Stimulated activated CD8-positive, alpha-beta memory T cell treated with anti-CD3 and anti-CD28 coated beads, Interleukin-12 subunit alpha, Interleukin-12 subunit beta, amount 100 ng/mL, for 24 hours (primary cell): Measurements from ENCODE around the gene SPRYD3.
"Not testable (repeated sequence)": the region's sequence is repeated elsewhere in the genome, so short reads cannot be mapped to it uniquely, and the experiment has no call there.

Experiments
- DNase-seq: peaks from one replicate; pipeline ENCODE4 v3.0.0-alpha.2; 2020; ENCODE audit errors: extremely low read depth

The SPRYD3 gene

DNA sequence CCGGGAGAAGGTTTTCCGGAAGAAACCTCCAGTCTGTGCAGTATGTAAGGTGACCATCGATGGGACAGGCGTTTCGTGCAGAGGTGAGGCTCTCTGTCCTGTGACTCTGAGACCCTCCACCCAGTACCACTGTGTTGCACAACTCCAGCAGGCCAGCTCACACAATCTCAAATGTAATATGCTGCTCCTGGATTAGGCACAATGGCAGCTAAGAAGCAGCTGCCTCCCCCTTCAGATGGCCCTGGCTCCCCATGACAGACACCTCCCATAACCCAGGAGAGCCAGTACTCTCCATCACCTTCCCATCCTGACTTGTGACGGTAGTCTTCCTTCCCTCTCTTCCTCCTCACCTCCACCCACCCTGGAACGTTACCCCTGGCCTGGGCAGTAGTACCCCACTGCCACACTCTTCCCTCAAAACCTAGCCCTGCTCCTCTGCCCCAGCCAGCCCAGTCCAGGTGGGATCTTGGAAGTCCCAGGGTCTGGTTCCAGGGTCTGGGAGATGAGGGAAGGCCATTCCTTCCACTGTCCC lies 27.2 kb downstream of the SPRYD3 start:
- DNase-seq, result no peak

DNA sequence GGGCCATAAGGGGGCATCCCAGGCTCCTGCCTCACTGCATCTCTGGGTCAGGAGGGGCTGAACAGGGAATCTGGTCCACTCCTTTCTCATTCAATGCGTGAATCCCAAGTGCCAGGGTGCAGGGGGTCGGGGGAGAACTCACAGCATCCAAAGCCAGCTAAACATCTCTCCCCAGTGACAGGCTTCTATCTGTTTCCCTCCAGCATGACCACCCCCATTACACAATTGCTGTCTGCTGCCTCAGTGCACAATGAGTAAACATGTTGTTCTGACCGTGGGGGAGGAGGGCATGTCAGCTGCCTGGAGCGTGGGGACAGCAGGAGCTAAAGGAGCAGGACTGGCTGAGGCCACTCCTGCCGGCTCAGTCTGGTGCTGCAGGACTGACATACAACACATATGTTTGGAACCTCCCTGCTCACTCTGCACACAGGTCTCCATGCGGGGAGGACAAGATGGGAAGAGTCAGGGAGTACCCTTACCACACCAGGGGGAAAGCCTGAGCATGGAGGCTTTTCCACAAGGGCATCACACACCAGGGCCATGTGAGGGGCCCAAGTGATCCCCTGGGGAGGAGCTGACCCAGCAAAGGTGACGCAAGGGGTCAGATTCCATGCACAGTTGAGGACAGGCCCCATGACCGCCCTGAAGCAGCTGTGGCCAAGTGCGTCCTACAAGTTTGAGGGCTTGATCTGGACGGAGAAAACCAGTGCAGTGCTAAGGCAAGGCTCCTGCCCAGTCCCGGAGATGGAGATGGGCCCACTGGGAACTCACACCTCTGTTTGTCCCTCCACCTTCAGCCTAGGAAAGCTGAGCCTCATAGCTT lies 27.9 kb downstream of the SPRYD3 start:
- DNase-seq, result no peak

DNA sequence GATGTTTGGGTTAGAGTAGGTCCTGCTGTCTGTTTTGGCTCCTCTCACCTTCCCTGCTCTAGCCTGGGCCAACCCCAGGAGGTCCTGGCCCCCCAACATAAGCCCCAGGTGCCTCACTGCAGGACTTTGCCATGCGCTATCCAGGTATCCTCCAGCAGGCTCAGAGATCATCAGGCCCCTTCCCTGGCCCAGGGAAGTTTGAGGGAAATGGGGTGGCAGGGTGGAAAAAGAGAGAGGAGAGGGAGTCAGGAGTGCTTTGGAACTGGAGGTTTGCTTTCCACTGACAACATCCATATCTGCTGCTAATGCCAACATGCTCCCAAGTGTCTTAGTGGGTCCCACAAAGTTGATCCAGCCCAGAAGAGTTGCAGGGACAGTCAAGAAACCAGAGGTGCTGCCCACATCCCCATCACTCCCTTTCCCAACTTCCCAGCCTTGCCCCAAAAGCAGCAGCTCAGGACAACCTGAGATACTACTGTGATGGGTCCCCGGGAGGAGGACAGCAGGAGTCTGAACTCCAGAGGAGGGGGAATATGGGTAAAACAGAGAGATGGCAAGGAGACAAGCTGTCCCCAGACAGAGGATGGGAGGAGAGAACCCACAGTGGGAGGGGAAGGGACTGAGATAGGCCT lies 28.6 kb downstream of the SPRYD3 start:
- no peak for DNase-seq

DNA sequence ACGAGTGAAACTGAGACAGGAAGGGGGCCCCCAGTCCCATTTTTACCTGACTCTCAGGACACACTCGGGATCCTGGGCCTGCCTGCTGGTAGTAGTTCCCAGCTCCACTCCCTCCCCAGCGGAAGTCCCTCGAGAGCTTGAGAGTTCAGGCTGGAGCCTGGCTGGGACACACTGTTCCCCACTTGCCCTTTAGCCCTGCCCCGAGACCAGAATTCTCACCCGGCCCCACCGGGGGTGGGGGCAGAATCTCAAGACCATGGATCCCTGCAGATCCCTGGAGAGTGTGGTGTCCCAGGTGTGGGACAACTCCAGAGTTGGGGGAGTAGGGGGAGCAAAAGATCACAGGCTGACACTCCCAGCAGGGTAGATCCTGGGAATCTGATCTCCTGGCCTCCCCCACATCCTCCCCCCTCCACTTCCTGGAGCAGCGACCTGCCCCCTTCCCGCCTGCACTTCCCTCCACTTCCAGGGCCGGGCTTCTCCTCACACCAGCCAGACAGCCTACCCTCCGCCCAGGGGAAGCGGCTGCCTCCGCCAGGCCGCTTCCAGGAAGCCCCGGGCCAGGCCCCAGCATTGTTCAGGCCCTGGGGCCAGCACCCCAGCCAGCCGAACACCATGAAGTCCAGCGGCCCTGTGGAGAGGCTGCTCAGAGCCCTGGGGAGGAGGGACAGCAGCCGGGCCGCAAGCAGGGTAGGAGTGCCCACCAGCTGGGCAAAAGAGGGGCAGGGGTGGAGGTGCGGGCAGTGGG lies 29.4 kb downstream of the SPRYD3 start, which contains the start of gene TNS2:
TSS of gene TNS2 (plus strand) at position 495 of the 748 bp plus-strand sequence. CDS start at position 616, 121 bp downstream.
- no peak for DNase-seq

DNA sequence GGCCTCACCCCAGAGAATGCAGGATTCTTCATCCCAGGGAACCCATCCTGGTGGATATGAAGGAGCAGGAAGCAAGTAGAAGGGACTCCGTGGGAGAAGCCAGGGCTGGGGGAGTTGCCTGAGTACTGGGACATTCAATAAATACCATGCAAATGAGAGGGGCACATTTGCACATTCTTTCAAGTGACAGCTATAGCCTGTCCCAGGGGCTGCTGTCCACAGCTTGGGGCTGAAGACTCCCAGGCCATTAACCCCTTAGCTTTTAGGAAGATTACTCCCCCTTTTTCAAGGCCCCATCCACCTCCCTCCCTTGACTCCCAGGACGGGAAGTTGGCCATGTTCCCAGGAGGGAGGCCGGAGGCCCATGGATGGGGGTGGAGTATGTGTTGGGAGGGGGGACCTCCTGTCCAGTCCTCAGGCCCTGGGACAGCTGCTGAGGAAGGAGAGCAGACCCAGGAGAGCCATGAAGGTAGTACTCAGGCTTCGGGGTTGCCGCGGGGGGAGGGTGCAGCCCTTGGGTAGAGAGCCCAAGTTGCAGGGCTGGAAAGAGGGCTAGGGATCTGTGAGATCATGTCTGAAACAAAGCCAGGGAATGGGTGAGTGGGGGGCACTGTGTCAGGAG lies 30.3 kb downstream of the SPRYD3 start:
- DNase-seq, result no peak

DNA sequence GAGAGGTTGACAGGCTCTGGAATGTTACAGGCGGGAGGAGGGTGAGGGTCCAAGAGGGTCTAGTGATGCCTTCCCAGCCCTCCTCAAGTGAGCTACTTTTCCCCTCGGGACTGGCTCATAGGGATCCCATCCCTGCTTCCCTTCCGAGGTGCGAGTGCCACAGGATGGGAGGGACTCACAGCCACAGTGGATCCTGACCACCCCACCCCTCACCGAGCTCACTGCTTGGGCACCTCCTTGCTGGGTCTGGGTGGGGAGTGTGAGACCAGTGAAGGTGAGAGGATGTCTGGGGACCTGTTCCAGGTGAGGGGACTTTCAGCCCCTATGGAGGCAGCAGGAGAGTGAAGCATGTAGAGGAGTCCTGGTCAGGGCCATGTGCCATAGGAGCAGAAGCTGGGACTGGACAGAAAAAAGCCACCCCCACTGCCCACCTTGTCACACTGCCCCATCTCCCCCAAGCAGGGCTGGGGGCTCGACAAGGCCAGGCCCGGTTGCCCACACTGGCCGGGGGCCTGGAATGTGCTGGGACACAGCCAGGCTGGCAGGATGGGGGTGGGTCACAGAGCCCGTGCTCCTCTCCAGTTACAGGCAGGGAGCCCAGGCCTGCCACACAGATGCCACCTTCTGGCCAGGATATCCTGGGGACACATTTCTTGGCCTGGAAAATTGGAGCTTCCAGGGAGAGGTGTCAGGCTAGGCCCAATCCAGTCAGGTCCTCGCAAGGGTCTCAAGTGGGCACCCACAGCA lies 31.0 kb downstream of the SPRYD3 start:
- DNase-seq, result no peak

DNA sequence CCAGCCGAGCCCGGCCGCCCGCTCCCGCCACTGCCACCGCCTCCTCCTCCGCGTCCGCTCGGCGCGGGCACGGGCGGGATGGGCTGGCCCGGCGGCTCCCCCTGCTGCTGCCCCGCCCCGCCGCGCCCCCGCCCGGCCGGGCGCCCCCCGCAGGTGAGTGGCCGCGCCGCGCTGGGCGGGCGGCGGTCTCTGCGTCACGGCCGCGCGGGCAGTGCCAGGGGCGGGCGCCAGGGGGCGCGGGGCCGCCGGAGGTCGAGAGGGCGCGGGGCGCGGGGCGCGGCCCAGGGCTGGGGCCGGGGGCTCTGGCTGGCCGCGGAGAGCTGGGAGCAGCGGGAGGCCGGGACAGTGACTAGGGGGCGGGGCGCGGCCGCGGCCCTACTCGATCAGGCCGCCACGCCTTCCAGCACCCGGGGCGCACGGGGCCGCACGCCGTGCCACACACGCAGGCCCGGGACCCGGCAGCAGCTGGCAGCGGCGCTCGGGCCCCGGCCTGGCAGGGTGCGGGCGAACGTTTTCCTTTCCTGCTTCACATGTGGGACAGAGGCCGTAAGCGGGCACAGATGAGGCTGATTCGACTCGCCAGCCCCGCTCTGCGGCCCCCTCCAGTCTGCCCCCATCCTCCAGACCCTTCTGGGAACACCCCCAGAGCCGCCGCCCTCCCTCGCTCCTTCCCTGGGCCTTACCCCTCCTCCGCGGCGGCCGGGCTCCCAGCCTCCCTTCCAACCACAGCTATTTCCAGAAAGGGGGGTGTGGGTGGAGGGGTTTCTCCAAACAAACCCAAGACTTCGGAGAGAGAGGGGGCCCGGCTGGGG lies 31.8 kb downstream of the SPRYD3 start:
- DNase-seq, result peak; percentile 28

DNA sequence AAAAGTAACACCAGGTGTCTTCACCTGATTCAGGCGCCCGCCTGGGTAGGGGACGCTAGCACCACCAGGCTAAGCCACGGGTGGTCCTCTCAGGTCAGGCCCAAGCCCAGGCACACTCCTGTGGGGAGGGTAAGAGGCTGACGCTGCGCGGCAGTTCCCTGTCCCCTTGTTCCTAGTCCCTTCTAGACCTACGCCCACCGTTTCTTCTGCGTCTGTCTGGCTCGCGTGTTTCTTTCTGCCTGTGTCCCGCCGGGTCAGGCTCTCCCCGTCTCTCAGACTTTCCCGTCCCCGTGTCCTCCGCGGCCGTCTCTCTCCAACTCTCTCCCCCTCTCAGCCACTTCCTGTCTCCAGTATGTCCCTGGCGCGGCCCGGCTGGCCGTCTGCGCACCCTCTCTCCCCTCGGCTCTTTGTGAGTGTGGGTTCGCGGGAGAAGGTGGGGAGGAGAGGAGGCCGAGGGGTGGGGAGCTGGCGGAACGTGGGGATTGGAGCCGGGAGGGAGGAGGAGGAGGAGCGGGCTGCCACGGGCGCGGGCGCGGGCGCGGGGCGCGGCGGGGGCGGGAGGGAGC lies 32.5 kb downstream of the SPRYD3 start:
- DNase-seq, result no peak

DNA sequence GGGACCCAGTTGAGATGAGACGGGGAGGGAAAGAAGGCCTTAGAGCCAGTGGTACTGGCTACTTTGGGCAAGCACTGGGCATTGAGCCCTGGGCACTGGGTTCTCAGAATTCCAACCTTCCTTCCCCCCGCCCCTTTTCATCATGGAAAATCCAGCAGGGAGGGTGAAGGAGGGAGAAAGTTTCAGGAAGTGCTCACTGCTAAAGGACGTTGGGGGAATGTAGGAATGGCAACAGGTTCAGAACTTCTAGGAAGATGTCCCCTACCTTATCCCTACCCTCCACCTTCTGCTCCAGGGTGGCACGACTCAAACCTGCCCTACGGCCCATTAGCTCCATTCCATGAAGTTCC lies 33.5 kb downstream of the SPRYD3 start:
- no peak for DNase-seq

DNA sequence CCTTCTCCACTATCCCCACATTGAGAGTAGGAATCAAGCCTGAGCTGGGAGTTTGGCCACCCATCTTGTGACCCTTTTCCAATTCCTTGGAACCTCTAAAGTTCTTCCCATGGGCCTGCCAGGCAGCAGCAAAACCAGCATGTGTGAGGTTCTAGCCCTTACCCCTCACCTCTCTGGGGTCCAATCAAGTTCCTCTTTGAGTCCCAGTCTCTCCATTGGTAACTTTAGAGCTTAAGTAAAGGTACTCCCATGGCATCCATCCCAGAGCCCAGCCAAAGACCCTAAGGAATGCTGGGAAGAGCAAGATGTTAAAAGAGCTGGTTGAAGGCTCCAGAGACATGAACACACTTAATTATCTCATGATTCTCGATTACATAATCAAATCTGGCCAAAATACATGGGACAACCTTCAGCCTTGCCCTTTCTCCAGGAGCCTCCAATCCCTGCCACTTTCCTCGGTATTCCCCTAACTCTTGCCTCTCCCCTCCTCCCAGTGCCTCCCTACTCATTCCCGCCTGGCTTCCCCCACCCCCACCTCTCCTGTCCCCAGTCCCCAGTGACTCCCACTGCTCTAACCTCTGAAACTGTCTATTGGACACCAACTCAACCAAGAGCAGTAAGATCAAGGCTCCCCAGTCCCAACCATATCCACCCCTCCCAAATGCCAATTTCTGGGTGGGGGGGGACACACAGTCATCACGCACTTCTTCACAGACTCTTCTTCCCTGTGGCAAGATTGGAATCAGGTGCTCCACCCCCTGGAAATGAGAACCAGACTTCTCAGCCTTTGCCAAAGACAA lies 34.1 kb downstream of the SPRYD3 start:
- no peak for DNase-seq

DNA sequence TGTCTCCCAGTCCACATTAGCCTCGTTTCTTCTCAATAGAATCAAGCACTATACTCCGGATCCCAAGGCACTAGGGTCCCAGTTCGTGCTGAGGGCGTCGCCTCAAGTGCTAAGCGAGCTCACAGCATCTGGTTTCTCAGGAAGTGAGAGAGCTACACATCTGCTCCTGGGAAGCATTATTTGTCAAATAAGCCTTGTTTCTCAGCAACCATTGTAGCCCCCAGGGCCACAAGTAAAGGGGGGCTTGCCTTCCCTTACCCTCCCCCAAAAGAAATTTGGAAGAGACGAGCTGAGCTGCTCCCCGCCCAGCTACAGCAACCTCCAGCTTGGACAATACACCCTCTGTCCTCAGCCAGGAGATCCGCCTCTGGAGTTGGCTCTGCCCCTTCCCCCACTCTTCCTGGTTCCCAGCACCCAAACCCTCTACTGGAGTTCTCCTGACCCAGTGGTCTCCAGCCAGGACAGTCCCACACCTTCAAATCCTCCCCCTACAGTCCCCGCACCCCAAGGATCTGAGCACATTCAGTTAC lies 35.1 kb downstream of the SPRYD3 start:
- DNase-seq, result no peak

DNA sequence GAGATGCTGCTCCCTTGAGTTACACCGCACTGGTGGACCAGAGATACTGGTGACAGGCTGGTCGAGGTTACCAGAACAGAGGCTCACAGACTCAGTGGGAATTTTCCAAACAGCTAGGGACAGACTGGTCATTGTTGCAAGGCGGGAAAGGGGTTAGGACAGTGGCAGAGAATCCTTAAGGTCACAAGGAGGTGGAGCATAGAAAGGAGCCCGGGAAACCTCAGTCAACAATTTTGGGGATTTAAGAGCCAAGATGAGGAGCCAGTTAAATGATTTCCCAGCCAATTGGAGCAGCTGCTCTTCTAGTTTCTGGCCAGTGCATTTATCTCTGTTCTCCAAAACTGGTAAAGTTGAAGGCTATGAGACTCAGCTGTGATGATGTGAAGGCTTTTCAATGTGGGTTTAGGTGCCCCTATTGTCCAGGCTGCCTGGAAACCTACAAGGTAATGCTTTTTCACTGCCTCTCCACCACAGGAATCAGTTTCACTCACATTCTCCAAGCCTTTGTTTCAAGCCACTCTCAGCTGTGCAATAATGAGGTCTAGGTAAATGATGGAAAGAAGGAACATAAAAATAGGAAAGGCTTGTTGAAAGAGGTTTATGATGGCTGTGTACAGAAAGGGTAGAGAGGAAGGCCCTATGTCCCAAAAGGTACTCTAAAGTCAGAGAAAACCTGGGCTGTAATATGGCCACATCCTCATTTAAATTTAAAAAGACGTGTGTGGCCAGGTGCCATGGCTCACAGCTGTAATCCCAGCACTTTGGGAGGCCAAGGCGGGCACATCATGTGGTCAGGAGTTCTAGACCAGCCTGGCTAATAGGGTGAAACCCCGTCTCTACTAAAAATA lies 36.4 kb downstream of the SPRYD3 start:
- DNase-seq, result no peak

DNA sequence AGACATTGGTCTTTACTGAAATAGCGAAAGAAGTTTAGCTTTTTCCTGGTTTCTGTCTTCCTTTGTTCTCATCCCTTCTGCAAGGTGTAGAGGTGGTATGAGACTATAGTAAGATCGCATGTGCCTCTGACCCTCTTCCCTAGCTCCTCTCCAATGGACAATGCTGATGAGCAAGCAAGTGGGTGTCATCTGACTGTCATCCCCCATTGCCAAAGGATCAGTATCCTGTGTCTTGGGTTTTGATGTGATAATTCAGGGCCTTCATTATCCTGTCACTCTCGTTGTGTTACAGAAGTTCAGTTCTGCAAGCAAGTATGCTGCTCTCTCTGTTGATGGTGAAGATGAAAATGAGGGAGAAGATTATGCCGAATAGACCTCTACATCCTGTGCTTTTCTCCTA lies 39.3 kb downstream of the SPRYD3 start:
- no peak for DNase-seq

DNA sequence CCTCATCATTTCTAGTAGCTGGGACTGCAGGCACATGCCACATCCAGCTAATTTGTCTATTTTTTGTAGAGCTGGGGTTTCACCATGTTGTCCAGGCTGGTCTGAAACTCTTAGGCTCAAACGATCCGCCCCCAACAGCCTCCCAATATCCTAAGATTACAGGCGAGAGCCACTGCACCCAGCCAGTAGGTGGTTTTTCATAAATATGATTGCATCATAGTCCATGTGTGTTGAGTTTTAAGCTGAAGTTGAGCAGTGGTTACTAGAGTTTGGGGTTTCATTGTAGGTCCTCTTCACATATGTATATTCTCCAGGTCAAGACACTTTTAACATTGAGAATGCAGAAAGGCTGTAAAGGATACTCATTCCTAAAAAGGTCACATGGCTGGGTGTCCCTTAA lies 42.4 kb downstream of the SPRYD3 start:
- no peak for DNase-seq

DNA sequence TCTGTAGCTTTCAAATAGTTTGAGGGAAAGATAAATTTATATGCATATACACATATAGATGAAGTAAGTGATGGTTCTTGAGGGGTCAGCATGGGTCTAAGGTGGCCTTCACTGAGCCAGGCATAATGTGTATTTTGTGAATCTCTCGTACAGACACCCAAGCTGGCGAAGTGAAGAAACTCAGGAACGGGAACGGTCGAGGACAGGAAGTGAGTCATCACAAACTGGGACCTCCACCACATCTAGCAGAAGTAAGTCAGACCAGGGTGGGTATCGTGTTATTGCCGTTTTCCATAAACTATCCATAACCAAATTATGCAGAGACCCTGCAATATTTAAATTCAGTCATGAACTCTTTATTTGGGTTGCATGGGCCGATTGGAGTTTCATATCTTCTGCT lies 44.7 kb downstream of the SPRYD3 start:
- no peak for DNase-seq

DNA sequence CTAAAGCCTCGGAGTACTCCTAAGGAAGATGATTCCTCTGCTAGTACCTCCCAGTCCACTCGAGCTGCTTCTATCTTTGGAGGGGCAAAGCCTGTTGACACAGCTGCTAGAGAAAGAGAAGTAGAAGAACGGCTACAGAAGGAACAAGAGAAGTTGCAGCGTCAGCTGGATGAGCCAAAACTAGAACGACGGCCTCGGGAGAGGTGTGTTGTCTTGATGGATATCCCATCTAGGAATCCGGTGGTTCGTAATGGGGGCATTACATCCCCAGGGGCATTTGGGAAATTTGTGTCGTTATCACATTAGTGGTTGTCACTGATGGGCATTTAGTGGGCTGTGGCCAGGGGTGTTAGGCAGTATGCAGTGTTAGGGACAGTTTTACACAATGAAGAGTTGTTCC lies 45.4 kb downstream of the SPRYD3 start:
- DNase-seq, result not testable (repeated sequence)

DNA sequence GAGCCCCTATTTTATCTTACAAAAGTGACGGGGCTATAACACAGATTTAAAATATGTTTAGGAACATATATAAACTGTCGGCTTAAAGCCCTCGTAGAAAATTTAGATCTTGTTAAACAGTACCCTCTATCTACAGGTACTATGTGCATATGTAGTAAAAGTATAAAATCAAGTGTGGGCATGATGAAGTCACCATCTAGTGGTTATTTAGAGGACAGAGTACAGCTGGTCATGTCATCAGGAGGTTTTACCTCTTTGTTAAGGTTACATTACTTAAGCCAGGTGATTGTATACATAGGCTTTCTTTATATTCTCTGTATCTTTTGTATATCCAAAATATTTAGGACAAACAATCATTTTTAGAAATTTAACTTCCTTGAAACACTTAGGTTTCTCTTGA lies 47.6 kb downstream of the SPRYD3 start:
- no peak for DNase-seq

DNA sequence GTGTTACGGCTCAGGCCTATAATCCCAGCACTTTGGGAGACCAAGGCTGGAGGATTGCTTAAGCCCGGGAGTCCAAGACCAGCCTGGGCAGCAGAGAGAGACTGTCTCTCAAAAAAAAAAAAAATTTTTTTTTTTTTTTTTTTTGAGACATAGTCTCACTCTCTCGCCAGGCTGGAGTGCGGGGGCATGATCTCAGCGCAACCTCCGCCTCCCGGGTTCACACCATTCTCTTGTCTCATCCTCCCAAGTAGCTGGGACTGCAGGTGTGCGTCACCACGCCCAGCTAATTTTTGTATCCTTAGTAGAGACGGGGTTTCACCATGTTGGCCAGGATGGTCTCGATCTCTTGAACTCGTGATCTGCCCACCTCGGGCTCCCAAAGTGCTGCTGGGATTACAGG lies 52.2 kb downstream of the SPRYD3 start:
- DNase-seq, result not testable (repeated sequence)
